IPS DF 4.7 (cell line): ENCODE measurements around the gene PTPRM.

Experiments used
- DNase-seq: peaks from one replicate; pipeline ENCODE4 v3.0.0-alpha.2; 2013; ENCODE audit warnings: low spot score; ENCODE audit errors: extremely low read depth

PTPRM gene

DNA sequence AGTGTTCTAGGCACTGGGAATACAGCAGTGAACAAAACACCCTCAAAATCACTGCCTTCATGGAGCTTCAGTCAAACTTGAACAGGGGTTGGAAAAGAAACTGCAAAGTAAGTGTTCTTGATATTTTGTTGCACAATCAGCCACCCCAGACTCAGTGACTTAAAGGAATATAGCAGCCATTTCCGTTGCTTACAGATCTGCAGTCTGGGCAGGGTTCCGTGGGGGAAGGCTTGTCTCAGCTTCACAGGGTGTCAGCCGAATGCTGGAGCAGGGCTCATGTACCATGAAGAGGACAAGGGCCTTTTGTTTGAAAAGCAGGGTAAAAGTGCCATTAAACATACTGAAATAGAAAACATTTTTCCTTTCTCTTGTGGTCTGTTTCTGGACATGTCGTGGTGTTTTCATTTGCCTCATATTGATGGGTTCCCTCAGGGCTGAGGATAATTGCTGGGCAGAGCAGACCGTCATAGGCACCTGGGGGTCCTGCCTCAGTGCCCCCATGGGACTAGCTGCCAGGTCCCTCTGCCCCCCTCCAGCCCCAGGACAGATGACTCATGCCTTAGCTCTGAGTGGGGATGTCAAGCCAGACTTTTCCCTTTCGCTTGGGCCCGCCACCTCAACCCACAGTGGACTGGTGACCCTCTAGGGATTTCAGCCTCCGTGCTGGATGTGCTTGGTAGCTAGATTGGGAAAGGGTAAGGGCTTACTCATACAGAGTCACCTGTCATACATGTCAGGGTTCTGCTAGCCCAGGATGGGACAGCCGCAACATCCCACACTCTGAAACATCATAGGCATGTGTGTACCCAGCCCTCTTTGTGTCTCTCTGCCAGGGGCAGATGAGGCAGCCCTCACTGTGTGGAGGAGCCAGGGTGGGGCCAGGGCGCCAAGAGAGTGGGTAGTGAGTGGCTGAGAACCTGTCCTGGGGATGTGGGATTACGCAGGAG lies 96.5 kb downstream of the PTPRM start:
- no peak for DNase-seq

GRCh38 chr18:7666195-7666776 lies 99.2 kb downstream of the PTPRM start:
- DNase-seq, result no peak

GRCh38 chr18:7668392-7668791 lies 101.3 kb downstream of the PTPRM start:
- no peak for DNase-seq

- no peak for DNase-seq
Observed at GRCh38 chr18:7669361-7669760, 102.2 kb downstream of the PTPRM start.

GRCh38 chr18:7671105-7671504 lies 104.0 kb downstream of the PTPRM start:
- DNase-seq, result no peak

DNA sequence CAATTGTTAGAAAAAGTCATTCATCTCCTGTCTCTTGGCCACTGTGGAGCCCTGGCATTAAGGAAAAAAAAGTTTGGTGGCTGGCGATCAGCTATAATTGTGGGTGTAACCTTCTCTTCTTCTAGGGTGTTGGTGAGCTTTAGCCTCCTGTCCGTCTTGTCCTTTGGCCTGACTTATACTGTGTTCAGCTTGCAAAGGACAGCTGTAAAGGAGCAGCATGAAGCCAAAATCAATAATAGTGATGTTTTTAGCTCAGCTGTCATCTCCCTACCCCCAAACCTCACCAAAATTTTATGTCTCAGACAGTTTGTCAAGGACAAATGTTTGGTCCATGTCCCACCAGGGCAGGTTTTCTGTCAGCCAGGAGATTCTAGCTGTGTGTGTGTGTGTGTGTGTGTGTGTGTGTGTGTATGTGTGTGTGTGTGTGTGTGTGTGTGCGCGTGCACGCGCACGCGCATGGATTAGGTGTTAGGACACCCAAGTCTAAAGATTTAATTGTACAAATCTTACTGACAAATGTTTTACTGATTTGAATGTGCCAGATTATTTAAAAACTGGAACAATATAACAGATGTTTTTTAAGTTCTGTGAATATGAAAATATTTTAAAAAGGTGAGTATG lies 109.2 kb downstream of the PTPRM start:
- DNase-seq, result no peak

DNA sequence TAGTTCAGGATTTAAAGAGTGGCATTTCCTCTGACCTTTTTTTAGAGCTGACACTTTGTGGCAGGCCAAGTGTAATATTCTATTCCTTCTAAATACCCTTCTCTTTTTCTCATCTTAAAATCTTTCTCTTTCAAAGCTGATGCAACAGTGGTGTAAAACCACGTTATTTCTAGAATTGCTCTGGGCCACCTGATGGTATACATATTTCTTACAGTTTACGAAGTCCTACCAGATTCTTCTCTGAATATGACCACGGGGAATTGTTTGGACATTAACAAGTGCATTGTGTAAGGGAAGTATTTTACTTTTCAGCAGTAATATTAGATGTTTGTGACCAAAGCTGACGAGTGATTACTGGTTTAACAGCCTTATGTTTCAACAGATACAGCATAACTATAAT lies 109.9 kb downstream of the PTPRM start:
- DNase-seq, result no peak

- DNase-seq, result no peak
Observed at GRCh38 chr18:7677424-7677823, 110.3 kb downstream of the PTPRM start.

- DNase-seq, result no peak
Observed at GRCh38 chr18:7678389-7678788, 111.3 kb downstream of the PTPRM start.

DNA sequence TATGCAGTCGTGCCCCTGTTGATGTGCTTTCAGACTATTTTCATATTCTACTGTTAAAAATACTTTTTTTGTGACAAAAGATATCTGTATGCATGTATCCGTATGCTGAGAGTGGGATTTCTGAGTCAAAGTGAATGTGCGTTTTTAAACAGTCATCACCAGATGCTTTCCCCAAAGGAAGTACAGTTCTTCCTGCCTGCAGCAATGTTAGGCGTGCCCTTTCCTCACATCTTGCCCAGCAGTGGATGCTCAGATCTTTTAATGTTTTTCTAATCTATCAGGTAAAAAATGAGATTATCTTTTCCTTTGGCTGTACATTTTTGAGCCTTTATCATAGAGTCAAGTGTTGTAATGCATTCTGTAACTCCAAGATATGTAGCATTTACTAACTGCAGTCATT lies 111.7 kb downstream of the PTPRM start:
- DNase-seq, result no peak

GRCh38 chr18:7681298-7681697 lies 114.2 kb downstream of the PTPRM start:
- DNase-seq, result no peak

DNA sequence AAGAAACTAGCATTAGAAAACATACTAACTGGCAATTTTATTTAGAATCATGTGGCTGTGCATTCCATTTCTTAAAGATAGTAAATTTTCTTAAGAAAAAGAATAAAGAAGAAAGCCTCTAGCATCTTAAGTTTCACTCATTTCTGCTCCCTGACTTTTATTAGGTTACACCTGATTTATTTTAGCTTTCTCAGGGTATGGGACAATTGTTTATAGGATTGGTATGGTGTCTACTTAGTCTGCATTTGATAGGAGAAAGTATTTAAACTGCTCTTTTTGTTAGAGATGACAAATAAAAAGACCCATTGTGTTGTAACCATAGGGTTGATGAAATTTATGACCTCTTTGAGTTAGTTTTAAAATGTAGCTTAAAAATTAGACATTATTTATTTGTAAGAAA lies 115.2 kb downstream of the PTPRM start:
- no peak for DNase-seq

- peak; percentile 25 for DNase-seq
Observed at GRCh38 chr18:7683753-7684152, 116.6 kb downstream of the PTPRM start.

DNA sequence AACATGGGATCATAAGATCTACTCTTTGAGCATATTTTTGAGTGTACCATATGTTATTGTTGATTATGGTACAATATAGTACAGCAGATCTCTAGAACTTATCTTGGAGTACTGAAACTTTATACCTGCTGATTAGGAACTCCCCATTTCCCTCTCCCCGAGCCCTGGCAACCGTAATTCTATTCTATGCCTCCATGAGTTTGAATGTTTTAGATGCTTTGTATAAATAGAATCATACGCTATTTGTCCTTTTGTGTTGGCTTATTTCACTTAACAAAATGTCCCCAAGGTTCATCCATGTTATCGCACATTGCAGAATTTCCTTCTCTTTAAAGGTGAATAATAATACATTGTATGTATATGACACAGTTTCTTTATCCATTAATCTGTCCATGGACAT lies 117.2 kb downstream of the PTPRM start:
- no peak for DNase-seq

DNA sequence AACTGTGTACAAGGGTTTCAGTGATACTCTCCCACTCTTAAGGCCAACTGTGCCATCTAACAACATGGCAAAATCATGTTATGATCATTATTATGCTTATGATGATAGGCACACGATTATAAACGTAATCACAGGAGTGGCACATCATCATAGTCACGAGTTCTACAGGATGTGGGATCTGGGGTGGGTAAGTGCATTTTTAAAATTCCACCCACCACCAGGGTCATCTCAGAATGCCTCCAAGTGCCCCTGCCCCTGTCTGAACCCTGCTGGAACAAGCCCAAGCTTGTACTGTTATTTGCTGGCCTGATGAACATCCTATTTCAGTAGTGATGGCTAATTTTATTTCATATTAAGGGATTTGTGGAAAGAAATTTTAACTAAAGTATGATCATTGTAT lies 117.8 kb downstream of the PTPRM start:
- DNase-seq, result no peak

GRCh38 chr18:7686278-7686677 lies 119.2 kb downstream of the PTPRM start:
- DNase-seq, result no peak

- no peak for DNase-seq
Observed at GRCh38 chr18:7688580-7688979, 121.5 kb downstream of the PTPRM start.

- no peak for DNase-seq
Observed at GRCh38 chr18:7691206-7691605, 124.1 kb downstream of the PTPRM start.

DNA sequence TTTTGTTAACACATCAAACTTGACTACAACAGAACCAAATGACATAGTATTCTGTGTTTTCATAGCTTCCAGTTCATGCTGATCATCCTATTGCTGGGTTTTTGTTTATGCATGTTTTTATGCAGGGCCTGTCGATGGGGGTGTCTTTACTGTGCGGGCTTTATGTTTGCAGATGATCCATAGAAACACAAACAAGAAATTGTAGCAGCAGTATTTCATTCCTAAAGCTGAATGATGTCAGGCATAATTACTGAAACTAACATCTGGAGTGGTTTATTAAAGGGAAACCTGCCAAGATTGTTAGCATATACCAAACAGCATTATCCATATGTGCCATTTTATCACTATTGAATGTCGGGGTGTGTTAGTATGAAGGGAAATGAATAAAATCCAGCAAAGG lies 129.7 kb downstream of the PTPRM start:
- no peak for DNase-seq

DNA sequence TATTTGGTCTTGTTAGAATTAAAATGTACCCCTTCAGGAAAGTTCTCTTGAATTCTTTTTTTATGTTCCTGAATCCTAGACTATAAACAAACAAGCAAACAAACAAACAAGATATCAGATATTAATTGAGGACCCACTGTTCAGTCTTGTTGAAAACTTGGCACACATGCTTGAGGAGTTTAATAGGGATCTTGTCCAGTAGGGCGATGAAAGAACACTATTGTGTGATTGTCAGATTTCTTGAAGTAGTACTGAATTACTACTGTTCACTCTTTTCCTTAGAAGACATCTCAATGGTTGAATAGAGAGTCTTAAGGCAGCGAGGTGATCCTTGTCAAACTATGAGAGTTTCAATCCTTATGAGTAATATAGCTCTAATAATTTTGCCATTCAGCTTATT lies 130.2 kb downstream of the PTPRM start:
- DNase-seq, result no peak

GRCh38 chr18:7711495-7711894 lies 144.4 kb downstream of the PTPRM start:
- DNase-seq, result no peak

DNA sequence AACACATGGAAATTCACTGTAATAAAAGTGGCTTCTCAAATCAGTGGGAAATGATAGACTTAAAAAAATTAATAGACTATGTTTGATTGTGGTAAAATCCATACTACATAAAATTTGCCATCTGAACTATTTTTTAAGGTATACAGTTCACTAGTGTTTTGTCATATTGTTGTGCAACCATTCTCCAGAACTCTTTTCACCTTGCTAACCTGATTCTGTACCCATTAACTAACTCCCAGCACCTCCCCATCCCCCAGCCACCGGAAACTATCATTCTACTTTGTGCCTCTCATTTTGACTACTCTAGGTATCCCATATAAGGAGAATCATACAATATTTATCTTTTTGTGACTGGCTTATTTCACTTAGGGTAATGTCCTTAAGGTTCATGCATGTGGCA lies 153.3 kb downstream of the PTPRM start:
- no peak for DNase-seq

DNA sequence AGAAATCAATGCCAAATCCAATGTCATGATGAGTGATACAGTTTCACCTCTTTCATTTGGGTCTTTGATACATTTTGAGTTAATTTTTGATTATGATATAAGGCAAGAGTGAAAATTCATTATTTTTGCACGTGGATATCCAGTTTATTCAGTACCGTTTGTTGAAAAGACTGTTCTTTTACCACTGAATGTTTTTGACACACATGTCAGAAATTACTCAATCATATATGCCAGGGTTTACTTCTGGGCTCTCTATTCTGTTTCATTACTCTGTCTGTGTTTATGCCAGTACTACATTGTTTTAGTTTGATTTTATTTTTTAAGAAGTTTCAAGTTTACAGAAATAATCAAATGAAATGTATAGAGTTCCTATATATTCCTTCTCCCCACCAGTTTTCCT lies 154.4 kb downstream of the PTPRM start:
- DNase-seq, result no peak
